Prostate gland (tissue), 2 donors: ENCODE results near the gene DAB1.

Source experiments
- POLR2A ChIP-seq: fragments of 450-650 bp; IDR thresholded peaks from one replicate; pipeline ENCODE4 v1.6.1; 2016; ENCODE audit warnings: antibody characterized with exemption, mild to moderate bottlenecking
- POLR2AphosphoS5 ChIP-seq: sonication (generic); formaldehyde crosslinking; IDR thresholded peaks from one replicate; pipeline ENCODE4 v1.6.1; 2017; ENCODE audit warnings: antibody characterized with exemption
- TF ChIP-seq, protein P1 (sequence below), 4 experiments: fragments of 200-600 bp in 2 of 4; fragments of 450-650 bp in 2 of 4; sonication (generic) in 2 of 4; IDR thresholded peaks; 1 replicate in 3 of 4; 2 replicates in 1 of 4; pipeline ENCODE4 v1.5.1; 2016 to 2019; ENCODE audit warnings: antibody characterized with exemption in 4 of 4, mild to moderate bottlenecking in 2 of 4, moderate library complexity in 2 of 4

DNA sequence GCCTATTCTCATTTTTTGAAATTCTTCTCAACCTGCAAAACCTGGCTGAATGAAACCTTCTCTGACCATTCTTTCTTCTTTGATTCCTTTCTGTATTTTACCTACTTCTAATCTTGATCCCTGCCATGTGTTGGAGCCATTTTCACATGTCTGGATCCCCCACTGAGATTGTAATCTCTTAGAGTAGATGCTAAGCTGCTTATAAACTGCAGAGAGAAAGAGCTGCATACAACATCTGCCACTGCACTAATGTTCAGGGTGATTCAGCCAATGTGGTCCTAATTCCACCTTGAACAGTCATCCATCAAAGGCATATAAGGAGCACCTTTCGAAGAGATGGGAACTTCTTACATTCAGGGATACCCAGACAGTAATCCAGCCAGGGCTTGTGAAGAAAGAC, 16.2 kb upstream of the DAB1 start:
- TF ChIP-seq, protein P1, sequence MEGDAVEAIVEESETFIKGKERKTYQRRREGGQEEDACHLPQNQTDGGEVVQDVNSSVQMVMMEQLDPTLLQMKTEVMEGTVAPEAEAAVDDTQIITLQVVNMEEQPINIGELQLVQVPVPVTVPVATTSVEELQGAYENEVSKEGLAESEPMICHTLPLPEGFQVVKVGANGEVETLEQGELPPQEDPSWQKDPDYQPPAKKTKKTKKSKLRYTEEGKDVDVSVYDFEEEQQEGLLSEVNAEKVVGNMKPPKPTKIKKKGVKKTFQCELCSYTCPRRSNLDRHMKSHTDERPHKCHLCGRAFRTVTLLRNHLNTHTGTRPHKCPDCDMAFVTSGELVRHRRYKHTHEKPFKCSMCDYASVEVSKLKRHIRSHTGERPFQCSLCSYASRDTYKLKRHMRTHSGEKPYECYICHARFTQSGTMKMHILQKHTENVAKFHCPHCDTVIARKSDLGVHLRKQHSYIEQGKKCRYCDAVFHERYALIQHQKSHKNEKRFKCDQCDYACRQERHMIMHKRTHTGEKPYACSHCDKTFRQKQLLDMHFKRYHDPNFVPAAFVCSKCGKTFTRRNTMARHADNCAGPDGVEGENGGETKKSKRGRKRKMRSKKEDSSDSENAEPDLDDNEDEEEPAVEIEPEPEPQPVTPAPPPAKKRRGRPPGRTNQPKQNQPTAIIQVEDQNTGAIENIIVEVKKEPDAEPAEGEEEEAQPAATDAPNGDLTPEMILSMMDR (IDR thresholded peaks at IDR 0.05): no peak
- TF ChIP-seq POLR2A (no peak), POLR2AphosphoS5 (no peak)
